ENCODE measurements around the gene BRIP1.

- TF ChIP-seq POLR2A (IDR thresholded peaks at IDR 0.05; ENCODE audit: extremely low read depth, insufficient read length) (no peak), CTCF (IDR thresholded peaks at IDR 0.05; ENCODE audit: low read depth, low read length) (no peak), MAX (IDR thresholded peaks at IDR 0.05; ENCODE audit: low read depth, low read length) (no peak)
Observed at GRCh38 chr17:61718022-61718421, 145.3 kb downstream of the BRIP1 start.

All from NB4 (cell line).